ENCODE results near the gene COX7A2L. TPM values are rescaled to one million over a fixed set of nuclear protein-coding genes. Genes with fewer than 3 reads are reported as not detected.

COX7A2L gene
- total and polyA plus RNA-seq, 4 donors, result 55.0 to 102 (median 77.0) TPM

DNA sequence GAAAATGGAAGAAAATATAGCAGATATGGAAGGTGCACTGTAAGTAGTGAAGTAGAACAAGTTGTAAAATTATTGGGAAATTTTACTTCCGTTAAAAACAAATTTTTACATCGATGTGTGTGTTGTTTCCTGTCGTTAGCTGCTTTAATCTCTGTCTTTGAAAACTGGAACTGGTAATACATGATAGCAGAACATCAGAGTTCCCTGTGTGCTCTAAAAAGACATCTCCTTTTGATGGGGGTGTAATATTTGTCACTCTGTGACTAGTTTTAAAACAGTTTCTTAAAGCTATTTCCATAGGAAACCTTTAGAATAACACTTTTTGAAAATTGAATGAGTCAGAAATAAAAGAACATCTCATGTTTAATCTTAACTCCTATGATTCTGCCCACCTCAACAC, 43.5 kb downstream of the COX7A2L start:
- no peak overlapping the region for H3K9ac ChIP-seq (ENCODE audit: low read depth in 1 of 2, low read length in 2 of 2)
- H3K4me3 ChIP-seq (ENCODE audit: low read depth in 1 of 3, low read length in 3 of 3), result no peak overlapping the region
- H3K9me3 ChIP-seq (ENCODE audit: control insufficient read depth in 4 of 4, low read length in 3 of 4), result no peaks in the 10 kb centered on the region
- H3K27ac ChIP-seq (ENCODE audit: low read depth in 1 of 2, low read length in 2 of 2), result no peak overlapping the region
- TF ChIP-seq, protein P1, sequence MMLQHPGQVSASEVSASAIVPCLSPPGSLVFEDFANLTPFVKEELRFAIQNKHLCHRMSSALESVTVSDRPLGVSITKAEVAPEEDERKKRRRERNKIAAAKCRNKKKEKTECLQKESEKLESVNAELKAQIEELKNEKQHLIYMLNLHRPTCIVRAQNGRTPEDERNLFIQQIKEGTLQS (IDR thresholded peaks at IDR 0.05), result no peak
- TF ChIP-seq GABPA (IDR thresholded peaks at IDR 0.05 in 1 of 2, conservative IDR thresholded peaks at IDR 0.05 in 1 of 2), result no peak
- no peak for TF ChIP-seq YY1 (IDR thresholded peaks at IDR 0.05)
- TF ChIP-seq FOXA1 (IDR thresholded peaks at IDR 0.05), result no peak
- TF ChIP-seq HNF4G (IDR thresholded peaks at IDR 0.05), result no peak
- TF ChIP-seq EGR1 (IDR thresholded peaks at IDR 0.05; ENCODE audit: low read depth in 2 of 2), result no peak
- no peak for TF ChIP-seq MAX (IDR thresholded peaks at IDR 0.05)
- no peak for DNase-seq (ENCODE audit: low spot score)
- WGBS, result 95% methylated on average over 3 of the region's 3 CpGs
- no peaks in the 10 kb centered on the region for H3K27me3 ChIP-seq (ENCODE audit: control insufficient read depth in 4 of 4, insufficient read depth in 4 of 4, low read length in 3 of 4)
- H3K36me3 ChIP-seq (ENCODE audit: control insufficient read depth in 4 of 4, insufficient read depth in 3 of 4, low read depth in 1 of 4, low read length in 3 of 4), result peaks cover 2 to 38% (median 17%) of the 10 kb centered on the region in 4 donors
- no peaks in the 10 kb centered on the region for H3K4me1 ChIP-seq (ENCODE audit: control insufficient read depth in 4 of 4, insufficient read depth in 4 of 4, low read length in 3 of 4)

DNA sequence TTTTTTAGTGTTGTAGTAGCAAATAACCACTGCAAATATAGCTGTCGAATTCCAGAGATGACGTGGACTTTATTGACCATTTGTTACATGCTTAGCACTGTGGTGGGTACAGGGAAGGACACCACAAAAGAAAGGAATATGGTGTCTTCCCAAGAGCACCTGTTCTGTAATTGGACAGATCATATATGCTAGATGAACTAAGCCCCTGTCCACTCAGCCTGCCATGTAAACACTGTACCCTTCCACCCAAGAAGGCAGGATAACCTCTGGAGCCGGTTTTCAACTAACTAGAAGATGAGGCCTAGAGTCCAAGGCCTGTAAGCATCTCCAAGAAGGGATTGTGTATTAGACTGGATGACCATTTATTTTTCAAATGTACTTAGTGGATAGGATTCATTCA, 44.1 kb downstream of the COX7A2L start:
- Histone ChIP-seq H3K9me3 (ENCODE audit: control insufficient read depth in 4 of 4, low read length in 3 of 4) (no peaks in the 10 kb centered on the region), H3K4me3 (ENCODE audit: low read depth in 1 of 3, low read length in 3 of 3) (no peak overlapping the region), H3K27ac (ENCODE audit: low read depth in 1 of 2, low read length in 2 of 2) (no peak overlapping the region), H3K36me3 (ENCODE audit: control insufficient read depth in 4 of 4, insufficient read depth in 3 of 4, low read depth in 1 of 4, low read length in 3 of 4) (peaks cover 2 to 38% (median 17%) of the 10 kb centered on the region in 4 donors), H3K27me3 (ENCODE audit: control insufficient read depth in 4 of 4, insufficient read depth in 4 of 4, low read length in 3 of 4) (no peaks in the 10 kb centered on the region), H3K4me1 (ENCODE audit: control insufficient read depth in 4 of 4, insufficient read depth in 4 of 4, low read length in 3 of 4) (no peaks in the 10 kb centered on the region), H3K9ac (ENCODE audit: low read depth in 1 of 2, low read length in 2 of 2) (no peak overlapping the region)
- TF ChIP-seq, protein P1 (IDR thresholded peaks at IDR 0.05), result no peak
- TF ChIP-seq SP1 (IDR thresholded peaks at IDR 0.05), result no peak
- no peak for TF ChIP-seq EGR1 (IDR thresholded peaks at IDR 0.05; ENCODE audit: low read depth in 2 of 2)
- TF ChIP-seq ZBTB33 (IDR thresholded peaks at IDR 0.05), result no peak
- DNase-seq (ENCODE audit: low spot score), result no peak
- 94% methylated on average over 3 of the region's 3 CpGs for WGBS

DNA sequence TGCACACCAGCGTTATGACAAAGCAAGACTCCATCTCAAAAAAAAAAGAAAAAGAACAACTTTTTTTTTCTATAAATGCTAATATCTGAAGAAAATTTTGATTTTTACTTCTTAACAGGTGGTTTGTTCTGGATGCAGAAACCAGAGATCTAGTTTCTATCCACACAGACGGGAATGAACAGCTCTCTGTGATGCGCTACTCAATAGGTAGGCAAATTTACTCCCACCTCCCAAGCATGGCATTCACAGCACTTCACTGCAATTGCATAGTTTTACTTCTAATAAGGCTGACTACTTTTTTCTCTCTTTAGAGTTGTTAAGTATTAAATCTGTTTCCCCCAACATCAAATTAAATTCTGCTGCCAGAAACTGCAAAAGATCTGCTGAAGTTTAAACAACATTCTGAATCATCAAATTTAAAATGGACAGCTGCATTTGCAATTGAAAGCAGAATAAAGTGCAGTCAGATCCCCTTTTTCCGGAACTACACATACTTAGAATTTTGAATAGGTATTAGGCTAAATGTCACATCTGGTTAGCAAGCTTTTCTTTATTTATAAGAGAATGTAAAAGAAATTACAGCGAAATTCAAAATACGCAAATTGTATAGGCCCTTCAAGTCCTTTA, 45.1 kb downstream of the COX7A2L start:
- H3K4me1 ChIP-seq (ENCODE audit: control insufficient read depth in 4 of 4, insufficient read depth in 4 of 4, low read length in 3 of 4), result no peaks in the 10 kb centered on the region
- no peak for TF ChIP-seq HNF4A (conservative IDR thresholded peaks at IDR 0.05)
- no peak for TF ChIP-seq FOXA1 (IDR thresholded peaks at IDR 0.05)
- H3K27me3 ChIP-seq (ENCODE audit: control insufficient read depth in 4 of 4, insufficient read depth in 4 of 4, low read length in 3 of 4), result no peaks in the 10 kb centered on the region
- H3K9me3 ChIP-seq (ENCODE audit: control insufficient read depth in 4 of 4, low read length in 3 of 4), result no peaks in the 10 kb centered on the region
- H3K9ac ChIP-seq (ENCODE audit: low read depth in 1 of 2, low read length in 2 of 2), result no peak overlapping the region
- WGBS, result 97% methylated on average over 6 of the region's 6 CpGs
- peaks cover 2 to 38% (median 15%) of the 10 kb centered on the region in 4 donors for H3K36me3 ChIP-seq (ENCODE audit: control insufficient read depth in 4 of 4, insufficient read depth in 3 of 4, low read depth in 1 of 4, low read length in 3 of 4)
- no peak overlapping the region for H3K4me3 ChIP-seq (ENCODE audit: low read depth in 1 of 3, low read length in 3 of 3)
- H3K27ac ChIP-seq (ENCODE audit: low read depth in 1 of 2, low read length in 2 of 2), result no peak overlapping the region
- DNase-seq (ENCODE audit: low spot score), result no peak
